Loucy (cell line): ENCODE data around the gene KCNJ3.

Experiments
- H2AFZ ChIP-seq: fragments of 200-600 bp; sonication (generic); 2 replicates; pipeline ENCODE4 v1.6.0; 2016; ENCODE audit warnings: antibody characterized with exemption, mild to moderate bottlenecking, low read length, moderate library complexity
- H3F3A ChIP-seq: fragments of 200-600 bp; 2 replicates; pipeline ENCODE4 v1.6.0; 2016; ENCODE audit warnings: antibody characterized with exemption, low read depth, mild to moderate bottlenecking
- H3K27me3 ChIP-seq: fragments of 200-600 bp; sonication (generic); 2 replicates; pipeline ENCODE4 v1.6.1; 2014; ENCODE audit warnings: low read length, mild to moderate bottlenecking; ENCODE audit not compliant: insufficient read depth, poor library complexity, severe bottlenecking
- H3K36me3 ChIP-seq: fragments of 200-600 bp; sonication (generic); 2 replicates; pipeline ENCODE4 v1.6.1; 2016; ENCODE audit warnings: low read length; ENCODE audit not compliant: insufficient read depth
- H3K4me1 ChIP-seq: fragments of 200-600 bp; sonication (generic); 2 replicates; pipeline ENCODE4 v1.5.1; 2014; ENCODE audit warnings: low read length, mild to moderate bottlenecking; ENCODE audit not compliant: insufficient read depth, poor library complexity, severe bottlenecking
- H3K4me2 ChIP-seq: fragments of 200-600 bp; sonication (generic); 2 replicates; pipeline ENCODE4 v1.6.0; 2014; ENCODE audit warnings: antibody characterized with exemption, low read length, low read depth, mild to moderate bottlenecking; ENCODE audit not compliant: poor library complexity, severe bottlenecking
- H3K4me3 ChIP-seq: fragments of 200-600 bp; sonication (generic); 2 replicates; pipeline ENCODE4 v1.5.1; 2014; ENCODE audit warnings: low read length, mild to moderate bottlenecking, mixed read lengths; ENCODE audit not compliant: poor library complexity, severe bottlenecking
- H3K79me2 ChIP-seq: fragments of 200-600 bp; sonication (generic); 2 replicates; pipeline ENCODE4 v1.6.1; 2014; ENCODE audit warnings: low read length; ENCODE audit not compliant: insufficient read depth
- H3K9ac ChIP-seq: fragments of 200-600 bp; sonication (generic); 2 replicates; pipeline ENCODE4 v1.6.0; 2014; ENCODE audit warnings: mild to moderate bottlenecking, low read depth, low read length, moderate library complexity; ENCODE audit not compliant: poor library complexity, severe bottlenecking
- H3K9me2 ChIP-seq: fragments of 200-600 bp; sonication (generic); replicated peaks from 2 replicates; pipeline ENCODE4 v1.6.1; 2016; ENCODE audit warnings: low read depth, low read length, mixed read lengths
- H3K9me3 ChIP-seq: fragments of 200-600 bp; sonication (generic); 2 replicates; pipeline ENCODE4 v1.6.1; 2014; ENCODE audit warnings: mild to moderate bottlenecking, antibody characterized with exemption, low read length, low read depth; ENCODE audit not compliant: insufficient read depth
- H4K20me1 ChIP-seq: fragments of 200-600 bp; sonication (generic); 2 replicates; pipeline ENCODE4 v1.6.0; 2014; ENCODE audit warnings: antibody characterized with exemption, low read length, mild to moderate bottlenecking; ENCODE audit not compliant: insufficient read depth, poor library complexity, severe bottlenecking
- EZH2phosphoT487 ChIP-seq: fragments of 200-600 bp; IDR thresholded peaks from 2 replicates; pipeline ENCODE4 v1.6.1; 2018; ENCODE audit warnings: antibody characterized with exemption, mild to moderate bottlenecking, moderate library complexity, borderline replicate concordance
- TF ChIP-seq, protein P1 (sequence below): fragments of 200-600 bp; sonication (generic); conservative IDR thresholded peaks from 2 replicates; pipeline ENCODE4 v1.5.1; 2014; ENCODE audit warnings: mild to moderate bottlenecking, antibody characterized with exemption, low read length

The KCNJ3 gene

DNA sequence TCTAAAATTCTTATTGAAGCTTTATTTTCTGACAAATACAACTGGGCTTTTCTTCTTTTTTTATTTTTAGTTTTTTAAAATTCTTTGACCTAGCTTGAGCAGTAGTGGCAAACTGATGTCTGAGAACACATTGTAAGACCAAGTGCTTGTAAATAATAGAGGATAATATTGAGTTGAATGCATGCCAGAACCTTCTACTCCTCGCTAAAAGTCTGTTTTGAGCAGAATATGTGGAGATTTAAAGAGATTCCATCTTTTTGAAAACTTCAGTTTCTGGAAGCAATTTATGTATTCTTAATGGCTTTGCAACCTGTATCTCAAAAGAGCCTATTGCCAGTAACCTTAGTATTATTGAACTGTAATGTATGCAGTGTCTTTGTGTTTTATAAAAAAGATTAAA is 148.3 kb downstream of the KCNJ3 start:
- Histone ChIP-seq H3K4me3 (no peak overlapping the region), H3K4me2 (no peak overlapping the region), H3F3A (no peaks in the 10 kb centered on the region), H3K9me3 (no peaks in the 10 kb centered on the region), H3K27me3 (no peaks in the 10 kb centered on the region), H3K9ac (no peak overlapping the region), H4K20me1 (no peaks in the 10 kb centered on the region), H3K4me1 (no peaks in the 10 kb centered on the region), H3K36me3 (no peaks in the 10 kb centered on the region), H3K79me2 (no peaks in the 10 kb centered on the region), H2AFZ (no peak overlapping the region; the same call in 1 of the 2 replicates), H3K9me2 (no peaks in the 10 kb centered on the region)
- TF ChIP-seq EZH2phosphoT487 = no peak
- TF ChIP-seq, protein P1, sequence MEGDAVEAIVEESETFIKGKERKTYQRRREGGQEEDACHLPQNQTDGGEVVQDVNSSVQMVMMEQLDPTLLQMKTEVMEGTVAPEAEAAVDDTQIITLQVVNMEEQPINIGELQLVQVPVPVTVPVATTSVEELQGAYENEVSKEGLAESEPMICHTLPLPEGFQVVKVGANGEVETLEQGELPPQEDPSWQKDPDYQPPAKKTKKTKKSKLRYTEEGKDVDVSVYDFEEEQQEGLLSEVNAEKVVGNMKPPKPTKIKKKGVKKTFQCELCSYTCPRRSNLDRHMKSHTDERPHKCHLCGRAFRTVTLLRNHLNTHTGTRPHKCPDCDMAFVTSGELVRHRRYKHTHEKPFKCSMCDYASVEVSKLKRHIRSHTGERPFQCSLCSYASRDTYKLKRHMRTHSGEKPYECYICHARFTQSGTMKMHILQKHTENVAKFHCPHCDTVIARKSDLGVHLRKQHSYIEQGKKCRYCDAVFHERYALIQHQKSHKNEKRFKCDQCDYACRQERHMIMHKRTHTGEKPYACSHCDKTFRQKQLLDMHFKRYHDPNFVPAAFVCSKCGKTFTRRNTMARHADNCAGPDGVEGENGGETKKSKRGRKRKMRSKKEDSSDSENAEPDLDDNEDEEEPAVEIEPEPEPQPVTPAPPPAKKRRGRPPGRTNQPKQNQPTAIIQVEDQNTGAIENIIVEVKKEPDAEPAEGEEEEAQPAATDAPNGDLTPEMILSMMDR = no peak

GRCh38 chr2:154849482-154849881 is 151.0 kb downstream of the KCNJ3 start:
- H3K9me3 ChIP-seq = no peaks in the 10 kb centered on the region
- no peak overlapping the region for H3K4me3 ChIP-seq
- no peaks in the 10 kb centered on the region for H3K36me3 ChIP-seq
- H2AFZ ChIP-seq = no peak overlapping the region
- H3K27me3 ChIP-seq = no peaks in the 10 kb centered on the region
- H4K20me1 ChIP-seq = no peaks in the 10 kb centered on the region
- TF ChIP-seq, protein P1 = no peak
- no peak for TF ChIP-seq EZH2phosphoT487
- H3K4me1 ChIP-seq = no peaks in the 10 kb centered on the region
- H3K79me2 ChIP-seq = no peaks in the 10 kb centered on the region
- H3K9ac ChIP-seq = no peak overlapping the region
- H3K4me2 ChIP-seq = no peak overlapping the region
- no peaks in the 10 kb centered on the region for H3F3A ChIP-seq
- H3K9me2 ChIP-seq = no peaks in the 10 kb centered on the region

DNA sequence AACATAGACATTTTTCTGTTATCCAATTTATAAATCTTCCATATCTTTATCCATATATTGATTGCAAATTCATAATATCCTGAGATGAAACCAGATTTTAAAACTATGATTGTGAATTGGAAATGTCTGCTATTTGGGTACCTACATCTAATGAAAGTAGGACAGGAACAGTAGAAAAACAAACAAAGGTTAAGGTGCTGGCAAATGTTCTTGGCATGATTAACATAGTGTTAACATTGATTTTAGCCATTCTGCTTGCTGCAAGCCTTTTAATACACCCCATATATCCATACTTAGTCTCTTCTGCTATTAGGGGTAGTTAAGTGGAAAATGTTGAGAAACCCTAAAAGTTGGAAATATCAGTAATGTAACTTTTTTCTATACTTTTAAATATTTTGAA is 152.0 kb downstream of the KCNJ3 start:
- TF ChIP-seq, protein P1 = no peak
- TF ChIP-seq EZH2phosphoT487 = no peak

More for the DNA sequence above, 152.0 kb downstream of the KCNJ3 start:
- no peaks in the 10 kb centered on the region for H3F3A ChIP-seq
- no peaks in the 10 kb centered on the region for H3K4me1 ChIP-seq
- H3K79me2 ChIP-seq = no peaks in the 10 kb centered on the region
- H3K9me3 ChIP-seq = no peaks in the 10 kb centered on the region
- H3K4me2 ChIP-seq = no peak overlapping the region
- H3K36me3 ChIP-seq = no peaks in the 10 kb centered on the region
- no peak overlapping the region for H3K9ac ChIP-seq
- no peaks in the 10 kb centered on the region for H3K27me3 ChIP-seq
- no peak overlapping the region for H2AFZ ChIP-seq
- no peaks in the 10 kb centered on the region for H4K20me1 ChIP-seq
- no peak overlapping the region for H3K4me3 ChIP-seq
- no peaks in the 10 kb centered on the region for H3K9me2 ChIP-seq
